K562 (cell line): Measurements from ENCODE around the gene PYM1. TPM values are rescaled to one million over a fixed set of nuclear protein-coding genes. Genes with fewer than 3 reads are reported as not detected.
A peak's percentile ranks its signal among the peaks of the same experiment; 100 is the strongest.

Experiments used
- E2F3 ChIP-seq: fragments of 250-450 bp; sonication (Bioruptor Pico); IDR thresholded peaks from 2 replicates; pipeline ENCODE4 v1.4.0; 2020; ENCODE audit warnings: mild to moderate bottlenecking
- EP400 ChIP-seq: fragments of 450-650 bp; IDR thresholded peaks from 2 replicates; pipeline ENCODE4 v1.6.1; 2017; ENCODE audit warnings: antibody characterized with exemption, mild to moderate bottlenecking, moderate library complexity
- ETV5 ChIP-seq: sonication (generic); formaldehyde crosslinking; IDR thresholded peaks from 2 replicates; pipeline ENCODE4 v1.4.0; 2020; ENCODE audit warnings: low read depth, mild to moderate bottlenecking, missing genetic modification reagents
- FOSL1 ChIP-seq: fragments of 200-800 bp; sonication (Bioruptor generic); conservative IDR thresholded peaks from 2 replicates; pipeline ENCODE4 v1.6.1; 2016; ENCODE audit warnings: missing genetic modification characterization, missing compliant biosample characterization
- GATAD2B ChIP-seq: fragments of 450-650 bp; IDR thresholded peaks from 2 replicates; pipeline ENCODE4 v1.6.1; 2017; ENCODE audit warnings: mild to moderate bottlenecking, borderline replicate concordance
- GTF2F1 ChIP-seq: IDR thresholded peaks from 2 replicates; pipeline ENCODE4 v1.6.1; 2011; ENCODE audit warnings: low read depth, low read length, improper control_type of control experiment
- HNRNPLL ChIP-seq: fragments of 200-400 bp; formaldehyde crosslinking; IDR thresholded peaks from 2 replicates; pipeline ENCODE4 v1.6.1; 2017; ENCODE audit warnings: low read length, low read depth, mild to moderate bottlenecking; ENCODE audit not compliant: poor library complexity, severe bottlenecking
- JUND ChIP-seq, 2 experiments: IDR thresholded peaks; 2 replicates in 1 of 2; 3 replicates in 1 of 2; pipeline ENCODE4 v1.6.1; 2011; ENCODE audit warnings: borderline replicate concordance in 2 of 2, low read depth in 2 of 2, low read length in 2 of 2, improper control_type of control experiment in 1 of 2, missing biosample characterization in 1 of 2, missing genetic modification characterization in 1 of 2, missing genetic modification reagents in 1 of 2
- NBN ChIP-seq: fragments of 450-650 bp; IDR thresholded peaks from 2 replicates; pipeline ENCODE4 v1.6.1; 2016; ENCODE audit warnings: low read depth, mild to moderate bottlenecking
- NELFE ChIP-seq: IDR thresholded peaks from 2 replicates; pipeline ENCODE4 v1.6.1; 2011; ENCODE audit warnings: mild to moderate bottlenecking; ENCODE audit not compliant: insufficient read depth, insufficient read length
- NFE2 ChIP-seq: IDR thresholded peaks from 2 replicates; pipeline ENCODE4 v1.6.1; 2014; ENCODE audit warnings: antibody characterized with exemption, low read depth
- NR2C2 ChIP-seq, 2 experiments: fragments of 200-800 bp in 1 of 2; sonication (Bioruptor generic) in 1 of 2; sonication (generic) in 1 of 2; formaldehyde crosslinking in 1 of 2; IDR thresholded peaks; 2 replicates each; pipeline versions ENCODE4 v1.6.1 to v1.8.0; 2016 to 2022; ENCODE audit warnings: mild to moderate bottlenecking in 1 of 2, missing compliant biosample characterization in 1 of 2, missing genetic modification characterization in 1 of 2, missing genetic modification reagents in 1 of 2
- NR2F6 ChIP-seq: fragments of 450-650 bp; formaldehyde crosslinking; IDR thresholded peaks from 2 replicates; pipeline ENCODE4 v1.4.0; 2020; ENCODE audit warnings: mild to moderate bottlenecking
- PHF20 ChIP-seq: fragments of 450-650 bp; IDR thresholded peaks from 2 replicates; pipeline ENCODE4 v1.6.1; 2018; ENCODE audit not compliant: partially characterized antibody
- PHF8 ChIP-seq: fragments of 200-600 bp; sonication (generic); IDR thresholded peaks from 2 replicates; pipeline ENCODE4 v1.6.1; 2012; ENCODE audit warnings: mixed run types, mild to moderate bottlenecking, inconsistent platforms, low read length, moderate library complexity, borderline replicate concordance
- RCOR1 ChIP-seq, 2 experiments: IDR thresholded peaks; 2 replicates each; pipeline ENCODE4 v1.6.1; 2012; ENCODE audit warnings: low read depth in 2 of 2, low read length in 2 of 2, borderline replicate concordance in 1 of 2, improper control_type of control experiment in 1 of 2
- TBP ChIP-seq: optimal IDR thresholded peaks from 2 replicates; pipeline ENCODE3; 2011; ENCODE audit warnings: low read depth, low read length, improper control_type of control experiment
- TCF7 ChIP-seq: sonication (generic); IDR thresholded peaks from 2 replicates; pipeline ENCODE4 v1.6.1; 2016; ENCODE audit warnings: antibody characterized with exemption, borderline replicate concordance
- ZBTB7A ChIP-seq: IDR thresholded peaks from 2 replicates; pipeline ENCODE4 v1.6.1; 2011; ENCODE audit warnings: low read depth, mild to moderate bottlenecking, low read length, moderate library complexity, borderline replicate concordance; ENCODE audit not compliant: control insufficient read depth
- ZKSCAN8 ChIP-seq: fragments of 200-800 bp; sonication (Bioruptor generic); IDR thresholded peaks from 2 replicates; pipeline ENCODE4 v1.6.1; 2016; ENCODE audit warnings: missing genetic modification characterization, missing compliant biosample characterization
- ZNF212 ChIP-seq: fragments of 450-650 bp; formaldehyde crosslinking; IDR thresholded peaks from 2 replicates; pipeline ENCODE4 v1.4.0; 2020; ENCODE audit warnings: mild to moderate bottlenecking
- ZNF224 ChIP-seq: sonication (generic); formaldehyde crosslinking; IDR thresholded peaks from 2 replicates; pipeline ENCODE4 v1.8.0; 2022; ENCODE audit warnings: mild to moderate bottlenecking, missing genetic modification reagents
- ZNF436 ChIP-seq: fragments of 250-450, 450-650 bp; sonication (Bioruptor Pico); formaldehyde crosslinking; IDR thresholded peaks from 2 replicates; pipeline ENCODE4 v1.7.0; 2020; ENCODE audit warnings: mild to moderate bottlenecking
- ZNF444 ChIP-seq: fragments of 250-450 bp; sonication (Bioruptor Pico); IDR thresholded peaks from 2 replicates; pipeline ENCODE4 v1.4.0; 2020; ENCODE audit warnings: mild to moderate bottlenecking, moderate library complexity
- ZNF586 ChIP-seq: fragments of 450-650 bp; formaldehyde crosslinking; conservative IDR thresholded peaks from 2 replicates; pipeline ENCODE4 v1.4.0; 2020; ENCODE audit warnings: mild to moderate bottlenecking, moderate library complexity
- polyA plus RNA-seq, 8 experiments: library from polyadenylated mRNA; depleted of rRNA in 4 of 8; stranded (reverse) in 5 of 8; unstranded in 3 of 8; fragments of >200 nt; fragmentation: Nextera tagmentation in 2 of 8; fragmentation: Illumina TruSeq in 1 of 8; extraction: Ambion mirVana in 2 of 8; extraction: Trizol in 1 of 8; gene quantifications; 2 replicates each; pipeline versions ENCODE4 v1.2.1 to v1.2.3, GENCODE V29; 2011 to 2014; ENCODE audit warnings: inconsistent platforms in 1 of 8, missing spikeins in 1 of 8
- total RNA-seq, 7 experiments: library from RNA; depleted of rRNA in 6 of 7; stranded (reverse); fragments of >200 nt in 6 of 7; fragmentation: Illumina TruSeq in 2 of 7; extraction: Trizol in 2 of 7; gene quantifications; 2 replicates each; pipeline versions ENCODE4 v1.2.1 to v1.2.3, GENCODE V29; 2011 to 2021; ENCODE audit warnings: low replicate concordance in 1 of 7
- TF ChIP-seq, protein P1 (sequence below), 2 experiments: IDR thresholded peaks in 1 of 2; conservative IDR thresholded peaks in 1 of 2; 2 replicates each; pipeline ENCODE4 v1.6.1; 2016; ENCODE audit warnings: low read depth in 2 of 2, mild to moderate bottlenecking in 1 of 2, missing compliant biosample characterization in 1 of 2, missing genetic modification characterization in 1 of 2, moderate library complexity in 1 of 2

The PYM1 gene
- total and polyA plus RNA-seq, 9 of the 15 experiments (the other 6 are each of a cell fraction or from before 2014, with no cell fraction given): 29.0 to 51.3 (median 34.1) TPM

- TF ChIP-seq ZNF436 (no peak), ZKSCAN8 (CRISPR knock-in tag) (no peak), TCF7 (no peak), GTF2F1 (no peak), PHF8 (peak; percentile 84; the same call in 1 of the 2 replicates), JUND (IDR thresholded peaks at IDR 0.05; ENCODE audit: borderline replicate concordance, low read depth, low read length) (peak; percentile 43; the same call in 1 of the 2 replicates), JUND (tag; IDR thresholded peaks at IDR 0.05; ENCODE audit: borderline replicate concordance, low read depth, low read length) (peak; percentile 47; the same call in 1 of the 3 replicates), ZNF444 (CRISPR knock-in tag) (no peak), NR2F6 (CRISPR knock-in tag) (no peak), NR2C2 (CRISPR knock-in tag; IDR thresholded peaks at IDR 0.05) (no peak; the same call in 1 of the 2 replicates), NR2C2 (tag; IDR thresholded peaks at IDR 0.05) (peak; percentile 95), GATAD2B (no peak), EP400 (peak; percentile 63), ZNF586 (no peak), NELFE (no peak), TBP (peak; percentile 81), NFE2 (0 out of 2 replicates have a peak, but pooled peaks have one; percentile 32), FOSL1 (peak; percentile 93), PHF20 (no peak), ZNF224 (no peak), NBN (0 out of 2 replicates have a peak, but pooled peaks have one; percentile 48), ETV5 (CRISPR knock-in tag) (no peak), ZBTB7A (peak; percentile 60; the same call in 1 of the 2 replicates), ZNF212 (CRISPR knock-in tag) (no peak), RCOR1 (IDR thresholded peaks at IDR 0.05; ENCODE audit: borderline replicate concordance in 1 of 2, low read depth in 2 of 2, low read length in 2 of 2) (peak in 1 of 2 experiments; percentile 41; a peak in 1 of 4 replicates), HNRNPLL (peak; percentile 23), E2F3 (0 out of 2 replicates have a peak, but pooled peaks have one; percentile 58)
- TF ChIP-seq, protein P1, sequence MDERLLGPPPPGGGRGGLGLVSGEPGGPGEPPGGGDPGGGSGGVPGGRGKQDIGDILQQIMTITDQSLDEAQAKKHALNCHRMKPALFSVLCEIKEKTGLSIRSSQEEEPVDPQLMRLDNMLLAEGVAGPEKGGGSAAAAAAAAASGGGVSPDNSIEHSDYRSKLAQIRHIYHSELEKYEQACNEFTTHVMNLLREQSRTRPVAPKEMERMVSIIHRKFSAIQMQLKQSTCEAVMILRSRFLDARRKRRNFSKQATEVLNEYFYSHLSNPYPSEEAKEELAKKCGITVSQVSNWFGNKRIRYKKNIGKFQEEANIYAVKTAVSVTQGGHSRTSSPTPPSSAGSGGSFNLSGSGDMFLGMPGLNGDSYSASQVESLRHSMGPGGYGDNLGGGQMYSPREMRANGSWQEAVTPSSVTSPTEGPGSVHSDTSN (CRISPR knock-in tag; IDR thresholded peaks at IDR 0.05; ENCODE audit: low read depth): peak; percentile 94
- TF ChIP-seq, protein P1 (tag; conservative IDR thresholded peaks at IDR 0.05; ENCODE audit: low read depth): peak; percentile 100
Observed at GRCh38 chr12:55973599-55974307, 46.1 kb upstream of the PYM1 start, which contains the start of gene RAB5B (continued).
